A549 (cell line): ENCODE measurements around the gene GPR27. TPM values are rescaled to one million over a fixed set of nuclear protein-coding genes. Genes with fewer than 3 reads are reported as not detected.

Experiments used
- ATAC-seq, 2 experiments: fragments of 200-7000 bp in 1 of 2; fragments of >200 bp in 1 of 2; cut with Nextera tagmentation in 1 of 2; cut with Tn5 transposase in 1 of 2; 3 replicates each; pipeline versions ENCODE4 v1.8.0 to v1.9.1; 2018 to 2020; ENCODE audit warnings: mild to moderate bottlenecking in 1 of 2, moderate library complexity in 1 of 2
- CTCF ChIA-PET: fragments of 300-600 bp; sonication (Branson Sonifier 250); formaldehyde crosslinking; extraction: SDS; loops from one replicate; lab custom pipeline; 2021; ENCODE audit warnings: antibody characterized with exemption, inconsistent platforms; lab: Yijun Ruan, JAX
- POLR2A ChIA-PET: fragments of 350-600 bp; formaldehyde crosslinking; extraction: SDS; loops from one replicate; lab custom pipeline; 2021; ENCODE audit warnings: antibody characterized with exemption, inconsistent platforms; lab: Yijun Ruan, JAX
- DNase-seq, 2 experiments: peaks; one replicate each; pipeline versions ENCODE4 v3.0.0 to v3.0.0-alpha.2; 2011 to 2016; ENCODE audit warnings: low read depth in 1 of 2, low spot score in 1 of 2
- FAIRE-seq: peaks from 2 replicates; lab custom pipeline; 2011; peaks lifted over from hg19 to GRCh38; lab: Jason Lieb, UNC
- H3K27ac ChIP-seq, 2 experiments: fragments of >200 bp; sonication (Bioruptor Twin); formaldehyde crosslinking; 3 replicates each; pipeline ENCODE4 v1.5.1; 2016 to 2017
- H3K4me1 ChIP-seq: fragments of >200 bp; sonication (Bioruptor Twin); formaldehyde crosslinking; 3 replicates; pipeline ENCODE4 v1.6.1; 2016
- H3K4me2 ChIP-seq: fragments of >200 bp; sonication (Bioruptor Twin); formaldehyde crosslinking; 3 replicates; pipeline ENCODE4 v1.6.1; 2016
- H3K4me3 ChIP-seq: fragments of >200 bp; sonication (Bioruptor Twin); formaldehyde crosslinking; 3 replicates; pipeline ENCODE4 v1.5.1; 2016
- H3K9me3 ChIP-seq: fragments of >200 bp; sonication (Bioruptor Twin); formaldehyde crosslinking; 3 replicates; pipeline ENCODE4 v1.6.1; 2016
- CBX2 ChIP-seq: fragments of 200-600 bp; sonication (generic); IDR thresholded peaks from 2 replicates; pipeline ENCODE4 v1.6.1; 2016; ENCODE audit warnings: low read depth, mild to moderate bottlenecking, borderline replicate concordance
- CEBPB ChIP-seq, 2 experiments: fragments of >200 bp in 1 of 2; sonication (Bioruptor Twin) in 1 of 2; formaldehyde crosslinking in 1 of 2; IDR thresholded peaks; 2 replicates each; pipeline ENCODE4 v1.6.1; 2012 to 2016
- ESRRA ChIP-seq: fragments of 150-350 bp; IDR thresholded peaks from 2 replicates; pipeline ENCODE4 v1.6.1; 2014; ENCODE audit warnings: mild to moderate bottlenecking, low read length, borderline replicate concordance
- GATA3 ChIP-seq: IDR thresholded peaks from 2 replicates; pipeline ENCODE4 v1.6.1; 2012; ENCODE audit warnings: borderline replicate concordance
- HDAC2 ChIP-seq: fragments of 200-600 bp; sonication (generic); IDR thresholded peaks from 2 replicates; pipeline ENCODE4 v1.6.1; 2016
- HEYL ChIP-seq: fragments of 250-450 bp; sonication (Bioruptor Pico); IDR thresholded peaks from 2 replicates; pipeline ENCODE4 v1.8.0; 2021; ENCODE audit warnings: mild to moderate bottlenecking, moderate library complexity
- HOXA7 ChIP-seq: fragments of 250-450 bp; sonication (Bioruptor Pico); IDR thresholded peaks from 2 replicates; pipeline ENCODE4 v1.5.0; 2020; ENCODE audit warnings: mild to moderate bottlenecking, moderate library complexity
- HOXB5 ChIP-seq: fragments of 250-450 bp; sonication (Bioruptor Pico); IDR thresholded peaks from 2 replicates; pipeline ENCODE4 v1.5.0; 2020; ENCODE audit warnings: mild to moderate bottlenecking, moderate library complexity
- KDM5A ChIP-seq: fragments of 200-600 bp; sonication (generic); IDR thresholded peaks from 2 replicates; pipeline ENCODE4 v1.6.1; 2016; ENCODE audit warnings: antibody characterized with exemption, mild to moderate bottlenecking
- MAFK ChIP-seq: fragments of 450-650 bp; IDR thresholded peaks from 2 replicates; pipeline ENCODE4 v1.6.1; 2014; ENCODE audit not compliant: partially characterized antibody
- MYC ChIP-seq: IDR thresholded peaks from 2 replicates; pipeline ENCODE4 v1.6.1; 2012; ENCODE audit warnings: mild to moderate bottlenecking, inconsistent platforms, low read length, improper control_type of control experiment, borderline replicate concordance
- NFE2L2 ChIP-seq: fragments of 150-350 bp; conservative IDR thresholded peaks from 2 replicates; pipeline ENCODE4 v1.6.1; 2014; ENCODE audit warnings: low read length
- NR3C1 ChIP-seq: fragments of >200 bp; sonication (Bioruptor Twin); formaldehyde crosslinking; IDR thresholded peaks from 3 replicates; pipeline ENCODE4 v1.6.1; 2017
- RAD21 ChIP-seq, 2 experiments: fragments of >200 bp in 1 of 2; sonication (Bioruptor Twin) in 1 of 2; formaldehyde crosslinking in 1 of 2; IDR thresholded peaks in 1 of 2; conservative IDR thresholded peaks in 1 of 2; 2 replicates in 1 of 2; 3 replicates in 1 of 2; pipeline ENCODE4 v1.6.1; 2012 to 2018; ENCODE audit warnings: inconsistent platforms in 1 of 2
- RCOR1 ChIP-seq: fragments of 150-350 bp; IDR thresholded peaks from 2 replicates; pipeline ENCODE4 v1.6.1; 2014; ENCODE audit warnings: antibody characterized with exemption, low read length, low read depth
- RNF2 ChIP-seq: fragments of 200-600 bp; sonication (generic); IDR thresholded peaks from 2 replicates; pipeline ENCODE4 v1.6.1; 2016; ENCODE audit warnings: low read depth, mild to moderate bottlenecking, antibody characterized with exemption, moderate library complexity, borderline replicate concordance
- WGBS: methylation state at CpG from one replicate; pipeline ENCODE4 v1.1.6; 2017; ENCODE audit errors: missing lambda C conversion rate; 5-methylcytosine and 5-hydroxymethylcytosine counted together
- polyA plus RNA-seq, 4 experiments: library from polyadenylated mRNA; depleted of rRNA in 3 of 4; stranded (reverse); fragments of >200 nt; fragmentation: RNase III in 1 of 4; extraction: RNeasy Plus Mini Kit Qiagen cat#74134 plus additional on column Dnase treatment in 1 of 4; gene quantifications; 2 replicates in 3 of 4; 3 replicates in 1 of 4; pipeline ENCODE4 v1.2.3, GENCODE V29; 2011 to 2017
- TF ChIP-seq, protein P1 (sequence below): fragments of 450-650 bp; IDR thresholded peaks from 2 replicates; pipeline ENCODE4 v1.6.1; 2014; ENCODE audit warnings: antibody characterized with exemption
- TF ChIP-seq, protein P2 (sequence below): fragments of 250-450 bp; sonication (Bioruptor Pico); IDR thresholded peaks from 2 replicates; pipeline ENCODE4 v1.5.0; 2021; ENCODE audit warnings: mild to moderate bottlenecking, moderate library complexity, borderline replicate concordance
- TF ChIP-seq, protein P3 (sequence below): fragments of 200-600 bp; sonication (generic); IDR thresholded peaks from 2 replicates; pipeline ENCODE4 v1.6.1; 2016; ENCODE audit warnings: antibody characterized with exemption, mild to moderate bottlenecking, moderate library complexity
- TF ChIP-seq, protein P4 (sequence below): IDR thresholded peaks from 2 replicates; pipeline ENCODE4 v1.6.1; 2012; ENCODE audit warnings: low read depth, borderline replicate concordance
- TF ChIP-seq, protein P5 (sequence below): fragments of >200 bp; sonication (Bioruptor Twin); formaldehyde crosslinking; IDR thresholded peaks from 2 replicates; pipeline ENCODE4 v1.6.1; 2016
- TF ChIP-seq, protein P6 (sequence below): IDR thresholded peaks from 2 replicates; pipeline ENCODE4 v1.6.1; 2012

GPR27 gene
- polyA plus RNA-seq, 2 of the 4 experiments (the other 2 are of a cell fraction): 1.6 to 1.7 TPM

DNA sequence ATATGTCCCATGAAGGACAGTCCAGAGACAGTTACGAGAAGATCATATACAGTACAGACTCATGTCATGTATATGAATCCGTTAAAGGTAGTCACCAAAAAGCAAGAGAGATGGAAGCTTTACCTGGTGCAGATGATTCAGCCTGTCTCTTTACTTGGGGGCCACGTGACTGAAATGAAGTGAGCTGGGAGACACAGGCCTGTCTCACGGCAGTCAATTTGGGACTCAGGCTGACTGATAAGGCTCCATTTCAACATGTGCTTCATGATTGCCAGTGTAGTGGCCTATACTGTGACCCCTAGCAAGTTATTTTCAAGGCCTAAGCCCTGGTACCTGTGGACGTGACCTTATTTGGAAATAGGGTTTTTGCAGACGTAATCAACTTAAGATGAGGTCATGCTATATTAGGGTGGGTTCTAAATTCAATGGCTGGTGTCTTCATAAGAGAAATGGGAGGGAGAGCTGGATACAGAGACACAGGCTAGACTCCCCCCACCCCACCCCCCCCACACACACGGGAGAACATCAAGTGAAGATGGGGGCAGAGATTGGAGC is 34.3 kb downstream of the GPR27 start:
- TF ChIP-seq RAD21 (conservative IDR thresholded peaks at IDR 0.05 in 1 of 2, IDR thresholded peaks at IDR 0.05 in 1 of 2) (no peak), HOXA7 (CRISPR knock-in tag) (no peak), RNF2 (no peak), CEBPB (IDR thresholded peaks at IDR 0.05) (no peak), HOXB5 (no peak), MYC (no peak), GATA3 (no peak)
- TF ChIP-seq, protein P1, sequence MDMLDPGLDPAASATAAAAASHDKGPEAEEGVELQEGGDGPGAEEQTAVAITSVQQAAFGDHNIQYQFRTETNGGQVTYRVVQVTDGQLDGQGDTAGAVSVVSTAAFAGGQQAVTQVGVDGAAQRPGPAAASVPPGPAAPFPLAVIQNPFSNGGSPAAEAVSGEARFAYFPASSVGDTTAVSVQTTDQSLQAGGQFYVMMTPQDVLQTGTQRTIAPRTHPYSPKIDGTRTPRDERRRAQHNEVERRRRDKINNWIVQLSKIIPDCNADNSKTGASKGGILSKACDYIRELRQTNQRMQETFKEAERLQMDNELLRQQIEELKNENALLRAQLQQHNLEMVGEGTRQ: no peak
- TF ChIP-seq, protein P2, sequence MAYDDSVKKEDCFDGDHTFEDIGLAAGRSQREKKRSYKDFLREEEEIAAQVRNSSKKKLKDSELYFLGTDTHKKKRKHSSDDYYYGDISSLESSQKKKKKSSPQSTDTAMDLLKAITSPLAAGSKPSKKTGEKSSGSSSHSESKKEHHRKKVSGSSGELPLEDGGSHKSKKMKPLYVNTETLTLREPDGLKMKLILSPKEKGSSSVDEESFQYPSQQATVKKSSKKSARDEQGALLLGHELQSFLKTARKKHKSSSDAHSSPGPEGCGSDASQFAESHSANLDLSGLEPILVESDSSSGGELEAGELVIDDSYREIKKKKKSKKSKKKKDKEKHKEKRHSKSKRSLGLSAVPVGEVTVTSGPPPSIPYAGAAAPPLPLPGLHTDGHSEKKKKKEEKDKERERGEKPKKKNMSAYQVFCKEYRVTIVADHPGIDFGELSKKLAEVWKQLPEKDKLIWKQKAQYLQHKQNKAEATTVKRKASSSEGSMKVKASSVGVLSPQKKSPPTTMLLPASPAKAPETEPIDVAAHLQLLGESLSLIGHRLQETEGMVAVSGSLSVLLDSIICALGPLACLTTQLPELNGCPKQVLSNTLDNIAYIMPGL: no peak
- TF ChIP-seq, protein P3, sequence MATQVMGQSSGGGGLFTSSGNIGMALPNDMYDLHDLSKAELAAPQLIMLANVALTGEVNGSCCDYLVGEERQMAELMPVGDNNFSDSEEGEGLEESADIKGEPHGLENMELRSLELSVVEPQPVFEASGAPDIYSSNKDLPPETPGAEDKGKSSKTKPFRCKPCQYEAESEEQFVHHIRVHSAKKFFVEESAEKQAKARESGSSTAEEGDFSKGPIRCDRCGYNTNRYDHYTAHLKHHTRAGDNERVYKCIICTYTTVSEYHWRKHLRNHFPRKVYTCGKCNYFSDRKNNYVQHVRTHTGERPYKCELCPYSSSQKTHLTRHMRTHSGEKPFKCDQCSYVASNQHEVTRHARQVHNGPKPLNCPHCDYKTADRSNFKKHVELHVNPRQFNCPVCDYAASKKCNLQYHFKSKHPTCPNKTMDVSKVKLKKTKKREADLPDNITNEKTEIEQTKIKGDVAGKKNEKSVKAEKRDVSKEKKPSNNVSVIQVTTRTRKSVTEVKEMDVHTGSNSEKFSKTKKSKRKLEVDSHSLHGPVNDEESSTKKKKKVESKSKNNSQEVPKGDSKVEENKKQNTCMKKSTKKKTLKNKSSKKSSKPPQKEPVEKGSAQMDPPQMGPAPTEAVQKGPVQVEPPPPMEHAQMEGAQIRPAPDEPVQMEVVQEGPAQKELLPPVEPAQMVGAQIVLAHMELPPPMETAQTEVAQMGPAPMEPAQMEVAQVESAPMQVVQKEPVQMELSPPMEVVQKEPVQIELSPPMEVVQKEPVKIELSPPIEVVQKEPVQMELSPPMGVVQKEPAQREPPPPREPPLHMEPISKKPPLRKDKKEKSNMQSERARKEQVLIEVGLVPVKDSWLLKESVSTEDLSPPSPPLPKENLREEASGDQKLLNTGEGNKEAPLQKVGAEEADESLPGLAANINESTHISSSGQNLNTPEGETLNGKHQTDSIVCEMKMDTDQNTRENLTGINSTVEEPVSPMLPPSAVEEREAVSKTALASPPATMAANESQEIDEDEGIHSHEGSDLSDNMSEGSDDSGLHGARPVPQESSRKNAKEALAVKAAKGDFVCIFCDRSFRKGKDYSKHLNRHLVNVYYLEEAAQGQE: no peak
- CTCF ChIA-PET: no interaction called here
- Histone ChIP-seq H3K4me1 (0 out of 3 replicates have a peak, but pooled peaks cover 3% of the 10 kb centered on the region), H3K4me3 (no peak overlapping the region), H3K4me2 (no peak overlapping the region), H3K27ac (no peak overlapping the region), H3K9me3 (no peaks in the 10 kb centered on the region)
- WGBS: 53% methylated on average over 7 of the region's 7 CpGs
- DNase-seq (no peak), ATAC-seq (no peak), FAIRE-seq (no peak)
- POLR2A ChIA-PET: no interaction called here

DNA sequence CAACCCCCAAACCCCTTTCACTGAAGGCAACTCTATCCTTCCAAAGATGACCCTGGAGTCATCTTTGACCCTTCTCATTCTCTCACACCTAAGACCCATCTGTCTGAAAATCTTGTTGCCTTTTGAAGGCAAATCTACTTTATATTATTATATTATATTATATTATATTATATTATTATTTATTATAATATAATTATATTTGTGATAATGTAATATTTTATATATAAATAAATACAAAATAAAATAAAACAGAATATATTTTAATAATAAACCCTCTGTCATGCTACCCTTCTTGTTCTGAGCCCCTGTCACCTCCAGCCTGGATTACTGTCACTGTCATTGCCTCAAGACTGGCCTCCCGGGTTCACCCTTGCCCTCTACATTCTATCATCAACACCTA is 36.3 kb downstream of the GPR27 start:
- no peaks in the 10 kb centered on the region for H3K4me1 ChIP-seq
- 37% methylated on average over 1 of the region's 1 CpG for WGBS
- H3K4me2 ChIP-seq: no peak overlapping the region
- CTCF ChIA-PET: no interaction called here
- H3K9me3 ChIP-seq: no peaks in the 10 kb centered on the region
- H3K4me3 ChIP-seq: no peak overlapping the region
- H3K27ac ChIP-seq: no peak overlapping the region
- FAIRE-seq: no peak
- TF ChIP-seq ESRRA (no peak), NR3C1 (no peak), KDM5A (no peak), HEYL (no peak), NFE2L2 (no peak), MYC (no peak), RCOR1 (no peak), HDAC2 (no peak), CBX2 (no peak), MAFK (no peak)
- TF ChIP-seq, protein P4, sequence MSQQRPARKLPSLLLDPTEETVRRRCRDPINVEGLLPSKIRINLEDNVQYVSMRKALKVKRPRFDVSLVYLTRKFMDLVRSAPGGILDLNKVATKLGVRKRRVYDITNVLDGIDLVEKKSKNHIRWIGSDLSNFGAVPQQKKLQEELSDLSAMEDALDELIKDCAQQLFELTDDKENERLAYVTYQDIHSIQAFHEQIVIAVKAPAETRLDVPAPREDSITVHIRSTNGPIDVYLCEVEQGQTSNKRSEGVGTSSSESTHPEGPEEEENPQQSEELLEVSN: no peak
- TF ChIP-seq, protein P5, sequence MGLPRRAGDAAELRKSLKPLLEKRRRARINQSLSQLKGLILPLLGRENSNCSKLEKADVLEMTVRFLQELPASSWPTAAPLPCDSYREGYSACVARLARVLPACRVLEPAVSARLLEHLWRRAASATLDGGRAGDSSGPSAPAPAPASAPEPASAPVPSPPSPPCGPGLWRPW: no peak
- TF ChIP-seq, protein P6, sequence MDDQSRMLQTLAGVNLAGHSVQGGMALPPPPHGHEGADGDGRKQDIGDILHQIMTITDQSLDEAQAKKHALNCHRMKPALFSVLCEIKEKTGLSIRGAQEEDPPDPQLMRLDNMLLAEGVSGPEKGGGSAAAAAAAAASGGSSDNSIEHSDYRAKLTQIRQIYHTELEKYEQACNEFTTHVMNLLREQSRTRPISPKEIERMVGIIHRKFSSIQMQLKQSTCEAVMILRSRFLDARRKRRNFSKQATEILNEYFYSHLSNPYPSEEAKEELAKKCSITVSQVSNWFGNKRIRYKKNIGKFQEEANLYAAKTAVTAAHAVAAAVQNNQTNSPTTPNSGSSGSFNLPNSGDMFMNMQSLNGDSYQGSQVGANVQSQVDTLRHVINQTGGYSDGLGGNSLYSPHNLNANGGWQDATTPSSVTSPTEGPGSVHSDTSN: no peak
- TF ChIP-seq, protein P2: no peak
- no peak for DNase-seq
- POLR2A ChIA-PET: interaction anchor here (0.6 kb wide), 1 partner anchor 1503 kb away, joined by 5 read pairs; no protein-coding TSS in a partner anchor
- no peak for ATAC-seq
